Lower leg skin (tissue), 3 donors: Measurements from ENCODE around the gene ALCAM.

Source experiments
- POLR2A ChIP-seq, 2 donors: fragments of 450-650 bp; IDR thresholded peaks; one replicate each; pipeline ENCODE4 v1.6.1; 2016 to 2017; ENCODE audit warnings: antibody characterized with exemption in 2 of 2, mild to moderate bottlenecking in 1 of 2, moderate library complexity in 1 of 2
- TF ChIP-seq, protein P1 (sequence below), 3 donors: fragments of 450-650 bp; IDR thresholded peaks; one replicate each; pipeline ENCODE4 v1.5.1; 2016; ENCODE audit warnings: antibody characterized with exemption in 3 of 3, mild to moderate bottlenecking in 3 of 3, moderate library complexity in 2 of 3

DNA sequence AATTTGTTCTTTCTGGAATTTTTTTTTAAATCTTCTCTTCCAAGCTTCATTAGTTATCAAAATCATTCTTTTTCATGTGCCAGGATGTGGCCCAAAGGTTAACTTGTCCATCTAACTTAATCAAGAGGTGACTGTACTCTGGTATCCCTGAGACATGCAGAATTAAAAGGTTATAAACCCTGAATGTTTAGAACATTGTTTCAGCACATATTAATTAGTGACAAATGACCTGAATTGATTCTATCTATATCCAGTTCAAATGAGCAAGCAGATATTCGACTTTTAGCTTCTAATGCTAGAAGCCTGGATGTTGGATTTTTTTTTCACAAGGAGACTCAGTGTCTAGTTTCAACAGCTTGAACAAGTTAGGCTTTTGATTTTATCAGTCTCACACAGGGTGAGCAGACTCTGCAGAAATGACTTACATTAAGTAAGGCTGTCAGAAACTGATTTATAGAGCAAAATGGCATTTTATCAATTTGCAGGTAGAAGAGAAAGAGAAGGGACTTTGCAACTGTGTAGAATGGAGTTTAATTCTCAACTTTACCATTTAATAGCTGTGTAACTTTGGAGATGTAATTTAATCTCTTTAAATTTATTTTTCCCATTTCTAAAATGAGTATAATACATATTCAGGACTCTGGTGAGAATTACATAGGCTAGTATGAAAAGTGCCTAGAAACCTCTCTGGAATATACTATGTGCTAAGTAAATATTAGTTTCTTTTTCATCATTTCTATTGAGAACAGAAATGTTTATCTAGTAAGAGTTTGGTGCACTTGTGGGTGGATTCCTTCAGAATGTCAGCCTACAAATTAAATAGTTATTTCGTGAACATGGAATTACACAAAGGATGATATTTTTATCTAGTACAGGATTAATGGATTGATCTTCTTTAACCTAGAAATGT is 100.0 kb downstream of the ALCAM start:
- TF ChIP-seq, protein P1, sequence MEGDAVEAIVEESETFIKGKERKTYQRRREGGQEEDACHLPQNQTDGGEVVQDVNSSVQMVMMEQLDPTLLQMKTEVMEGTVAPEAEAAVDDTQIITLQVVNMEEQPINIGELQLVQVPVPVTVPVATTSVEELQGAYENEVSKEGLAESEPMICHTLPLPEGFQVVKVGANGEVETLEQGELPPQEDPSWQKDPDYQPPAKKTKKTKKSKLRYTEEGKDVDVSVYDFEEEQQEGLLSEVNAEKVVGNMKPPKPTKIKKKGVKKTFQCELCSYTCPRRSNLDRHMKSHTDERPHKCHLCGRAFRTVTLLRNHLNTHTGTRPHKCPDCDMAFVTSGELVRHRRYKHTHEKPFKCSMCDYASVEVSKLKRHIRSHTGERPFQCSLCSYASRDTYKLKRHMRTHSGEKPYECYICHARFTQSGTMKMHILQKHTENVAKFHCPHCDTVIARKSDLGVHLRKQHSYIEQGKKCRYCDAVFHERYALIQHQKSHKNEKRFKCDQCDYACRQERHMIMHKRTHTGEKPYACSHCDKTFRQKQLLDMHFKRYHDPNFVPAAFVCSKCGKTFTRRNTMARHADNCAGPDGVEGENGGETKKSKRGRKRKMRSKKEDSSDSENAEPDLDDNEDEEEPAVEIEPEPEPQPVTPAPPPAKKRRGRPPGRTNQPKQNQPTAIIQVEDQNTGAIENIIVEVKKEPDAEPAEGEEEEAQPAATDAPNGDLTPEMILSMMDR (IDR thresholded peaks at IDR 0.05): no peak
- no peak for TF ChIP-seq POLR2A (IDR thresholded peaks at IDR 0.05)
